TTC549 (cell line): ENCODE data around the gene ALG9.

Experiments used
- FAIRE-seq: peaks from 2 replicates; lab custom pipeline; 2012; peaks lifted over from hg19 to GRCh38; lab: Jason Lieb, UNC

ALG9 gene

DNA sequence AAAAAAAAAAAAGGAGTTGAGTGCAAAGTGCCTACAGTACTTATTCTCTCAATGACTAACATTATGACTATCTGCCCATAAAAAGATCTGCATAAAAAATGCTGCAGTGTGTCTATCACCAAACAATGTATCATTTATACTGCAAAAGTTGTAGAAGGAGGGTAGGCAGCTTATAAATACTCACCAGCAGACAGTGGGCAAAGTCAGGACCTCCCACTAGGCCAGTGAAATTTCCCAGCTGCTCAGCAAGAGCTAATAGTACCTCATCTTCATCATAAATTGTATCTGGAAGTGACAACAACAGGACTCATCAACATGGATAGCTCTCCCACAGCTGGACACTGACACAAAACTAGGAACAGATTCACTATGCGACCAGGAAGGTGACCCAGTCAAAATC lies 106.8 kb downstream of the ALG9 start:
- FAIRE-seq, result no peak

DNA sequence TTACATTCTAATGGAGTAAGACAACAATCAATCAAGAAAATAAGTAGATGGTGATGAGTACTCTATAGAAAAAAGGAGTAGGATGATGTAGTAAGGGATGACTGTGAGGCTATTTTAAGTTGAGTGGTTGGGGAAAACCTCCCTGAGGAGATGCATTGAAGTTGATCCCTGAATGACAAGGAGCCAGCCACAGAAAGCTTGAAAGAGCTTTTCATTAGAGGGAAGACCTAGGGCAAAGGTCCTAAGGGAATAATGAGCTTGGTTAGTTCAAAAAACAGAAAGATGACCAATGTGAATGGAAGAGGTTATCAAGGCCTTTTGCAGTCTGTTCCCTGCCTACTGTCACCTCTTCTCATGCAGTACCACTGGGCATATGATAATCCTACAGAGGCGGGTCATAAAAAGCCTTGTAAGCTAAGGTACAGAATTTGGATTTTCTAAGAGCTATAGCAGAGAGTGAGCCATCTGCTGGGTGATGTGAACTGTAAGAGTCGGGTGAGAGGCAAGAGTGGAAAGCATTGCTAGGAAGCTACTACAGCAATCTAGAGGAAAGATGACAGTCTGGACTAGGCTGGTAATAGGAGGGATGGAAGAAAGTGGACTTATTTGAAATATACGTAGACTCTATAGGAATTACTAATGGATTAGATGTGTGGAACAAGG lies 108.3 kb downstream of the ALG9 start:
- no peak for FAIRE-seq

DNA sequence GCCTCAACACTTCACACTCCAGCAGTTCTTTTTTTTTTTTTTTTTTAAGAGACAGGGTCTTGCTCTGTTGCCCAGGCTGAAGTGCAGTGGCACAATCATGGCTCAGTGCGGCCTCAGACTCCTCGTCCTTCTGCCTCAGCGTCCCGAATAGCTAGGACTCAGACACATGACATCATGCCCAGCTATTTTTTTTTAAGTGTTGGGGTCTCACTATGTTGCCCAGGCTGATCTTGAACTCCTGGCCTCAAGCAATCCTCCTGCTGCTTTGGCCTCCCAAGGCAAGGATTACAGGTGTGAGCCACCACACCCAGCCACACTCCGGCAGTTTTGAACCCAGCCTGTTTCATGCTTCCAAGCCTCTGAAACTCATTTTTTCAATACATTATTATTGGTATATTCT lies 108.9 kb downstream of the ALG9 start:
- no peak for FAIRE-seq

DNA sequence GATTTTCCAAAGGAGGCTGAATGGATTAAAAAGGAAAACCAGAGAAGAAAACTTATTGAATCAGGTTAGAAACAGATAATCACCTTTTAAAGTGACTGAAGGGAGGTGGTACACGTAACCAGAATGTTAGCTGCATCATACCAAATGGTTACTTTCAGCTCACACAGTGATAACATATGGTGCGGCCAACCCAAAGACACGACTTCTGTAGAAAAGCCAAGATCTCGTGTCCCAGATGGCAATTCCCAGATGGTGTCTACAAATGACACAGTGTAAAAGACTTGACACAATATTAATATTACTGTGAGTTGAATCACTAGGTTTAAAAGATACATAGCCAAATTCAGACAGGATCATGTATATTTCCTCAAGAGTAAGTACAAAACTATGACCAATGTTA lies 110.3 kb downstream of the ALG9 start:
- no peak for FAIRE-seq

DNA sequence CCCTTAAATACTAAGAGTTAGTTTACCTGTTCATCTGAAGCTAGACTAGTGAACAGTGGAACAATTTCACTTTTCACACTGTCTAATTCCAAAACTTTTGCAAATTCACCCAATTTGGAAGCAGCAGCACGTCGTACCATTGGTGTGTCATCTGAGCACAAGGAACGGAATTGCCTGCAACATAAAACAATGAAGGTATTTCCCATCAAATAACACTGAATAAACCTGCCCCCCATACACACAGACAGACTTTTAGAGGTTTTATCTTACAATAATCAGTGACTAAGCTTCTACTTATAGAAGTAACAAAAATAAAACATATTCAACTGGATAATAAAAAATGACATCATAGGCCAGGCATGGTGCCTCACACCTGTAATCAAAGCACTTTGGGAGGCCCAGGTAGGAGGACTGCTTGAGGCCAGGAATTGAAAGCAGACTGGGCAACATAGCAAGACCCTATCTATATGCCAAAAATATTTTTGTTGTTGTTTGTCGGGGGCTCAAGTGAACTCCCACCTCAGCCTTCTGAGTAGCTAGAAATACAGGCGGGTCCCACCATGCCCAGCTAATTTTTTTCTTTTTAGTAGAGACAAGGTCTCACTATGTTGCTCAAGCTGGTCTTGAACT lies 111.5 kb downstream of the ALG9 start:
- FAIRE-seq, result no peak

DNA sequence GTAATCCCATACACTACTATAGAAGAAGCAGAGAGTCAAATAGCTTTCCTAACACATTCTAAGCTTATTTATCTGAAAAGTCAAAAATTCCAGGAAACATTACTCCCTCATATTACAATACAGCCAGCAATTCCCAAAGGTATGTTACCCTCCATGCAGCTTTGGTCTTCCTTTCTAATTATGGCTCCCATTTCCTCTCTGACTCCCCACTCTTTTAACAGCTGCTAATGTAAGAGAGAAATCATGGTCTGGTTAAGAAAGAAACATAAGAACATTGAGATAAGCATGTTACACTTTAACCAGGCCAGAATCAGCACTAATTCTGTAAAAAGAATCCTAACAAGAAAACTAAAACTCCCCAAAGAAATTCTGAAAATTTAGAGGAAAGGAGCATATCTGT lies 112.0 kb downstream of the ALG9 start:
- FAIRE-seq, result no peak

DNA sequence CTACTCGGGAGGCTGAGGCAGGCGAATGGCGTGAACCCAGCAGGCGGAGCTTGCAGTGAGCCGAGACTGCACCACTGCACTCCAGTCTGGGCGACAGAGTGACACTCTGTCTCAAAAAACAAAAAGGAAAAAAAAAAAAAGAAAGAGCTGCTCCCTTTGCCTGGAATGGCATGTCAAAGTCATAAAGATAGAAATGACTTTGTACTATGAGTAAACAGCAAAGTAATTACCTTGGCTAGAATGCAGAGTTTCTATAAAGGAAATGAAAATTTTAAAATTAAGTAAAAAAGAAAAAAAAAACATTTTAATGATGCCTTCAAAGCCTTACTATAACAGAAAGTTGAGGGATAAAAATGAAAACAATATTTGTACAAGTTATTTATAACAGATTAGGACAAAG lies 115.3 kb downstream of the ALG9 start:
- FAIRE-seq, result no peak

DNA sequence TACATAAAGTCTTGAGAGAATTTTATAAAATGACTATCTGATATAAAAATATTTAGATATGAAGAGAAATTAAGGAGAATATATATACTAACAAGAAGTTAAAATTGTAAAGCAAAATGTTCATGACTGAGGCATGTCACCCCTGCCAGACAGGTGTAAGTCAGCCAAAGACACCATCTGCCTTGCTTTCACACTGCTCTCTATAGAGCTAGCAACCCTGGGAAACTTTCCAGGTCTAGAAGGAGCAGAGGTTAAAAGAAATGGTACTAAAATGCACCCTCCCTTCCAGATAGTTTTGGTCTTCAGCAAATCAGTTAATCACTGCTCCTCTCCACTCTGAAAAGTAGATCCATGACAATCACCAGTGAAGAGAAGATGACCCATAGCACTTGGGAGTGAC lies 121.7 kb downstream of the ALG9 start:
- FAIRE-seq, result no peak

DNA sequence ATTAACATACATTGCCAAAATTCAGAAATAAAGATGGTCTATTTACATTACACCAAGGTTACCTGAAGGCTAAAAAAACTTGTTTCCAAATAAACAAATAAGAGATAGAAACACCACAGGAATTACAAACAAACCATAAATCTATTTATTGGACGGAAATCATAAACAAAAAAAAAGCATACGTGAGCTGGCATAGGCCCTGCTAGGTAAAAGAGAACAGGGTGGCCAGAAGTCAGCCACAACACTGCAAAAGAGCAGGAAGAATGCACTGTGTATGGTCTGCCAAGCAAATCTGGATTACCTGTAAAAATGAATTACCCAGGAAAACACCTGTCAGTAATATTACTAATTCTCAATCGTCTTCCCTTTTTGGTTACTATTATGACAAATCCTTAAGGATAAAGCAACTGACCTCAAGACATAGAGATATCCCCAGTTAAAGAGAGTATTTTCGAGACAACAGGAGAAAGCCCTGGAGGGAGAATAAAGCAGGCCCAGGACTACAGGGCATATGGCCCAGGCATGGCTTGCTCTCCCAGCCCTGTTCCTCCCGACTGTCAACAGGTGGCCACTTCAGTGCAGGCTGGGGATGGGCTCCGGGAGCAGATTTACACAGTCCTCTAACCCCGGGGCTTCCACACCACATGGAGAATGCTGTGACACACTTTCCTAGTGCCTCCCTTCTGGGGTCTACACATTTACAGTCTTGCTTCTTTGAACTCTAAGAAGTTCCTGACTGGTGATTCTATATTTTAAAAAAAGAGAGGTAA lies 123.2 kb downstream of the ALG9 start:
- no peak for FAIRE-seq

DNA sequence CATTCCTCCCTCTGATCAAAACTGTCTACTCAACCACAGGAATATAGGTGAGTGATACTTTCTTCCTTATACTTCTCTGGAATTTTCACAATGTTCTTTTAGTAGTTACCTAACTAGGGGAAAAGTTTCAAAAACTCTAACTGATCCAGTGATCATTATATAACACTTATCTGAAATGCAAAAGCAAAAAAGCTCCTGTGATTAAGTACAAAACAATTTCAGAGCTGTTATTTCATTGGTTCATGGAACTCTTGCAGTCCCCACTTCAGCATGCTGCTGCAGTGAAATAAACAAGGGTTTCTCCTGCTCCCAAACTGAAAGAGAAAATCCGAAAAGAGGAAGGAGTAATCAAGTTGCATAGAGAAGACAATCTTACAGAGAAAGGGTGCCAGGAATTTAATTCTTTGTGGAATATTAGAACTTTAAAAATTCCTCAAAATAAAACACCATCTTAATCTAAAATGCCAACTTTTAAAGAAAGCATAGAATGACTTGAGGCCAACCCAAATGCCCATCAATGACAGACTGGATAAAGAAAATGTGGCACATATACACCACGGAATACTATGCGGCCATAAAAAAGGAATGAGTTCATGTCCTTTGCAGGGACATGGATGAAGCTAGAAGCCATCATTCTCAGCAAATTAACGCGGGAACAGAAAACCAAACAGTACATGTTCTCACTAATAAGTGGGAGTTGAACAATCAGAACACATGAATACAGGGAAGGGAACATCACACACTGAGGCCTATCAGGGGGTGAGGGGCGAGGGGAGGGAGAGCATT lies 125.5 kb downstream of the ALG9 start:
- no peak for FAIRE-seq

DNA sequence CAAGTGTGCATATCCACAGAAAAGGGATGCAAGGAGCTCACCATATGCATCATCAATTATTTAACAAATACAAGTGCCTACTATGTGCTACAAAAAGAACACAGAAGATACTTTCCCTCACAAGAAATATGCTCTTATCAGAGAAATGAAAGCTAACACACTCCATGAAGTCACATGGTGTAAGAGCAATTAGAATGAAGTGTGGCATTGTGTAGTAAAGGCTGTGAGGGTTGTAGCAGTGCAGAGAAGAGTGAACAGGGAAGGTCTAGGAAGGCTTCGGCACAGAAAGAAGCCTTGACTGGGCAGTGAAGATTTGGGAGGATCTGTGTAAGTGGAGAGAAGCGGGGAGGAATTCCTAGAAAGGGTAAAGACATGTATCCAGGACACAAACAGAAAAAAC lies 127.7 kb downstream of the ALG9 start:
- FAIRE-seq, result no peak

DNA sequence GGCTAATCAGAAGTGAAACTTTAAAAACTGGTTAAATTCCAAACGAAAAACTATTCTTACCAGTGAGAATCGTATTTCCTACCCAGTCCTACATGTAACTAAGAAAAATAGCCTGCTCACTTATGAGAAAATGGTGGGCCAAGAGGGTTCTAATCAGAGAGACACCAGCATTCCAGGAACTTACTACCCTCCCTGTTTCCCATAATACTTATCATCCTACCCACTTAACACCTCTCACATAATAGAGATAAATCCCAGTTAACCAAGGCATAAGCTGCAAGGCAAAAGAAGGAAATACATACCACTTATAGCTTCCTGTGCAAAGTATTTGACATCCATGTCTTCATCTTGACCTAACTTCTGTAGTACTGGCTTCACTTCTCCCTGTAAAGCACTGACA lies 129.6 kb downstream of the ALG9 start:
- no peak for FAIRE-seq

DNA sequence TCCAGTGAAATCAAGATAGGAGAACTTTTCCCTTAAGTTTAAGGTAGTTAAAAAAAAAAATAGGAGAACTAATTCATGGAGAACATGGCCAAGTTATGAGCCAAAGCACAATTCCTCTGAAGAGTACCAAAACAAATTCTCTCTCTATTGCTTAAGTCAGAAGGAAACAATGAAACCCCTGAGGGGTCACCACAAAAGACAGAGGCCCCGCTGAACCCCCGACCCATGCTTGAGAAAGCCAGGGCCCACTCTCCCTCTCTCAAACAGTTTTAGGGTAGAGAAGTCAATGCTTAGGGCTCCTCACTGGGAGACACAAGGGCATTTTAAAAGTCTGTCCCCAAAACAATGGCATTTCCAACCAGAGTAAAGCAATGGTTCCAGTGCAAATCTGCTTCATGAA lies 132.1 kb downstream of the ALG9 start:
- no peak for FAIRE-seq

DNA sequence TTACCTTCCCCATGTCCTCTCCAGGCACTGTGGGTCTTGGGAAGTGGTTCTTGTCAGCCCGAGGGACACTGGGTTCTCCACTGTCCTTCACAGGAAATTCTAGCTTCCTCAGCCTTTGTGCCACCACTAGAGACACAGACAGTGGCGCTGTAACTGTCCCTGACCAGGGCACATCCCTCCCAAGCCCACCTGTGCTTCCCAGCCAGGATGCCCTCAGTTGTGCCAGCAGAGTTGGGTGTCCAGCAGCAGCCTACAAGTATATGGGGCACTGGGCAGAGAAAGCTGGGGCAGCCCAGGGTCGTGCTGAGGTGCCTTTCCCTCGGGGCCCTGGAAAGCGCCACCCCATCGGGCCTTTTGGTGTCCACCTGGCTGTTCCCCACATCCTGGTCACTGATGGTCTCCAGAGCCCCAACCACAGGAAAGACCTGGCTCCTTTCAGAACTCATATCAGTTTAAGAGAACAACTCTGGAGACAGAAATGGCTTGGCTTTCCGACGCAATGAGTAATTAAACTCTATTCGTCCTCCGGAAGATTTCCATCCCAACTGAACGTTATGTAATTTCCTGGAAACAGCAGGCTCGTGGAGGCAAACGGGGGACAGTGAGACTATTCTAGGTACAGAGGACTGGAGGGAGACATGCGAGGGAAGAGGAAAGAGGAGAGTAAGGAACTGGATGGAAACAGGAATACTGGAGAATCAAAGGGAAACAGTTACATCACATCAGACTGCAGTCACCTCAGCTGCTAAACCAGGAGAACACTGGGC lies 133.8 kb downstream of the ALG9 start:
- FAIRE-seq, result no peak

DNA sequence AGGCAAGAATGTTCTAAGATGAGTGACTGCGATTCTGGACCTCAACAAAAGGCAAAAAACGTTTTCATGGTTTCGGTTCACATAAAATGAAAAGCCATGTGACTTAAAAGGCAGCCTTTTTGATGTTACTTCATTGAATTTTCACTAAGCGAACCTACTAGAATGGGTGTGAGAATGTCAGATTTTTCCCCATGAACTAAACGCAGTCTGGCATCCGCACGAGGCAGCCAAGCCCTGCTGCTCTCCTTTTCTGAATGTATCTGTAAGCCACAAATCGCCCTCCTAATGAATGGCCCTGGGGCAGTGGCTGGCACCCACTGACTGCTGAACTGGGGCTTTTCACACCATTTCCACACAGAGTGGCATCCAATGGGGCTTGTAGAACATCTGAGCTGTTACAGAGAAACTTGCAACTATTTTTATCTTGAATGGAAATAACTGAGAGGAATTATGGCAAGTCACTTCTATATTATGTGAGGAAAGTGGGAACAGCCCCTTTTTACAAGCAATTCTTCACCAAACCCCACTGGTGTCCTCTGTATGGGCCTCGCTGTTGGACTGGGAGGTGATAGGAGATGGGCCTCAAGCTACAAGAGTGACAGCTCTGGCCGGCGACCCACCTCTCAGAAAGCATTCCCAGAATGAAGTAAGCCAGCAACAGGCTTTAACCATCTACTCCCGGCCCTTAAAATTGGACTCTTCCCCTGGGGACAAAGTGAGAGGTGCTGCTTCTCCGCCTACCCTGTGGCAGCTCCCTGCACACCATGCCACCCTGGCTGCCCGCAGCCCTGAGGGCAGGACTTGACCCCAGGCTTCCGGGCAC lies 134.5 kb downstream of the ALG9 start:
- FAIRE-seq, result no peak
